OCI-LY3 (cell line): ENCODE data around the gene PPP2R2B.

Source experiments
- EZH2phosphoT487 ChIP-seq: fragments of 200-600 bp; shearing (Covaris generic); IDR thresholded peaks from 2 replicates; pipeline ENCODE4 v1.6.1; 2018; ENCODE audit warnings: antibody characterized with exemption, mixed run types, low read depth
- TF ChIP-seq, protein P1 (sequence below): fragments of 200-600, 300-600 bp; sonication (generic); IDR thresholded peaks from 2 replicates; pipeline ENCODE4 v1.5.1; 2014; ENCODE audit warnings: antibody characterized with exemption, low read length, low read depth

DNA sequence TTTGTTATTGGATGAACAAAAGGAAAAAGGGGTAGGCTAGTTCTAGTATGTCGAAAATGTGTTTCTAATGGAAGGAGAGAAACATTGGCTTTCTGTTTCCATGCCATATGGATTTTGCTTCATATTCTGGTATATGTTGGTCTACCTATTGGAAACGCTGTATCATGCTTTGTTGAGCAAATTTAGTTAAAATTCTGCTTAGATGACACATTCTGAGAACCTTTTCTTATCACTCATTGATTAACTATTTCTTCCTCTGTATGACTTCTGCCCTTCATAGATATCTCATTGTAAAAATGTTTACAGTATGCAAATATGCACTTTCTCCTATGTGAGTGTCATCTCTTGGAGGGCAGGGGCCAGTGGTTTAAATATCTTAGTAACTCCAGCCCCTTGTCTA, 293.8 kb downstream of the PPP2R2B start:
- TF ChIP-seq, protein P1, sequence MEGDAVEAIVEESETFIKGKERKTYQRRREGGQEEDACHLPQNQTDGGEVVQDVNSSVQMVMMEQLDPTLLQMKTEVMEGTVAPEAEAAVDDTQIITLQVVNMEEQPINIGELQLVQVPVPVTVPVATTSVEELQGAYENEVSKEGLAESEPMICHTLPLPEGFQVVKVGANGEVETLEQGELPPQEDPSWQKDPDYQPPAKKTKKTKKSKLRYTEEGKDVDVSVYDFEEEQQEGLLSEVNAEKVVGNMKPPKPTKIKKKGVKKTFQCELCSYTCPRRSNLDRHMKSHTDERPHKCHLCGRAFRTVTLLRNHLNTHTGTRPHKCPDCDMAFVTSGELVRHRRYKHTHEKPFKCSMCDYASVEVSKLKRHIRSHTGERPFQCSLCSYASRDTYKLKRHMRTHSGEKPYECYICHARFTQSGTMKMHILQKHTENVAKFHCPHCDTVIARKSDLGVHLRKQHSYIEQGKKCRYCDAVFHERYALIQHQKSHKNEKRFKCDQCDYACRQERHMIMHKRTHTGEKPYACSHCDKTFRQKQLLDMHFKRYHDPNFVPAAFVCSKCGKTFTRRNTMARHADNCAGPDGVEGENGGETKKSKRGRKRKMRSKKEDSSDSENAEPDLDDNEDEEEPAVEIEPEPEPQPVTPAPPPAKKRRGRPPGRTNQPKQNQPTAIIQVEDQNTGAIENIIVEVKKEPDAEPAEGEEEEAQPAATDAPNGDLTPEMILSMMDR, result no peak
- no peak for TF ChIP-seq EZH2phosphoT487
